Stimulated activated CD4-positive, alpha-beta T cell treated with anti-CD3 and anti-CD28 coated beads, Interleukin-1b, Interleukin-23, amount 100 ng/mL, for 48 hours (primary cell): ENCODE measurements around the gene CILP2.

ENCODE experiments used
- DNase-seq: peaks from one replicate; pipeline ENCODE4 v3.0.0-alpha.2; 2020

CILP2 gene

GRCh38 chr19:19544954-19545591 lies 7.0 kb downstream of the CILP2 start:
- no peak for DNase-seq

DNA sequence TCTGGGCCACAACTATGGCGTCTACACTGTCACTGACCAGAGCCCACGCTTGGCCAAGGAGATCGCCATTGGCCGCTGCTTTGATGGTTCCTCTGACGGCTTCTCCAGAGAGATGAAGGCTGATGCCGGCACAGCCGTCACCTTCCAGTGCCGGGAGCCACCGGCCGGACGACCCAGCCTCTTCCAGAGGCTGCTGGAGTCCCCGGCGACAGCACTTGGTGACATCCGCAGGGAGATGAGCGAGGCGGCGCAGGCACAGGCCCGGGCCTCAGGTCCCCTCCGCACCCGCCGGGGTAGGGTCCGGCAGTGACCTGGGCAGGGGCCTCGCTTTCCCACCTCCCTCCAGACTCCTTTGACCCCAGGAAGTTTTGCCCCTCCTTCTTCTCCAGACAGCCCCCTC lies 7.6 kb downstream of the CILP2 start:
- no peak for DNase-seq

DNA sequence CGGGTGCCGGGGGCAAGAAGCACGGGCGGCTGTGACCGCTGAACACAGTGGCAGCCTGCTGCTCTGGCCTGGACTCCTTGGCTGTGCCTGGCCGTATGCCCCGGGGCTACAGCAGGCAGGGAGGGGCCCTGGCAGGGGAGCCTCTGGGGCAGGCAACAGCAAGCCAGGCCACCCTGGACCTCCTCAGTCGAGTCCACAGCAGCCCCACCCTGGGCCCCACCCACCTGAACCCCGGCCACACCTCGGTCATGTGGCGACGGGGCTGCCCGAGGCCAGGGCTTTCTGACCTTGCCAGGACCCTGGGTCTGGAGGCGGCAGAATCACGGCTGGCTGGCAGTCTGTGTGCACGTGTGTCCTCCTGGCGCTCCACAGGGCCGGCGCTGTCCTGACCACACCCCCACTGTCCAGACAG lies 8.7 kb downstream of the CILP2 start:
- DNase-seq: no peak

GRCh38 chr19:19547674-19548336 lies 9.7 kb downstream of the CILP2 start:
- DNase-seq: no peak

- no peak for DNase-seq
Measured at GRCh38 chr19:19548915-19549759, 11.1 kb downstream of the CILP2 start.

- DNase-seq: no peak
Measured at GRCh38 chr19:19549804-19550464, 11.9 kb downstream of the CILP2 start.

- no peak for DNase-seq
Measured at GRCh38 chr19:19550485-19550929, 12.4 kb downstream of the CILP2 start.

DNA sequence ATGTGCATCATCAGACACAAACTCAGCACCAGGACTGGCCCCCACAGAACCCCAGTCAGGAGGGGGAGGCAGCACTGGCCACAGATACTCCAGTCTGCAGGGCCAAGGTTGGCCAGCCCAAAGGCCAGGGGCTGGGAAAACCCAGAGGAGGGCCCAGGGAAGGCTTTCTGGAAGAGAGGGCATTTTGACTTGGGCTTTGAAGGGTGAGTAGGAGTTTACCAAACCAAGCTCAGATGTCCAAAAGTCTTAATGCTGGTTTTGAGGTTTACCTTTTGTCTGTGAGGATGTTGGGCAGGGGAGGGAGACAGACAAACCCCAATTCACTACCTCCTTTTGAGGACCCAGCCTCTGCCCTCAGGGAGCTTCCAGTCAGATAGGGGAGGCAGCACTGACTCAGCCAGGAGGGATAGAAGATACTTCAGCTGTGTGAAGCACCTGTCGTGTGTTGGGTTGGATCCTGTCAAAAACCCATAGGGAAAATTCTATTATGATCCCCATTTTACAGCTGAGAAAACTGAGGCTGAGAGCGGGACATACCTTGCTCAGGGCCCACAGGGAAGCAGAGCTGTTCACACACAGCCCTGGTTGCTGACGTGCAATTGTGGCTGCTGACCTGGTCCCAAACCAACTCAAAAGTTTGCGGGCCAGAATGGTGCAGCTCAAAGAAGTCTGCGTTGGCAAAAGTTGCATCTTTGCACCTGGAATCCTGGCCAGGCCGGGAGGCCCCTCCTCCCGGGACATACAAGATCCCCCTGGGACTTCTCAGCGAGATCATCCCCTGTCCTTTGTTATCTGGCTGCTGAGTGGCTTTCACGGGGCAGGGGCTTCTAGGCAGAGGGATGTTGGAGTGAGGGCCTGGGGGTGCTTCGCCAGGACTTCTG lies 13.1 kb downstream of the CILP2 start:
- no peak for DNase-seq

DNA sequence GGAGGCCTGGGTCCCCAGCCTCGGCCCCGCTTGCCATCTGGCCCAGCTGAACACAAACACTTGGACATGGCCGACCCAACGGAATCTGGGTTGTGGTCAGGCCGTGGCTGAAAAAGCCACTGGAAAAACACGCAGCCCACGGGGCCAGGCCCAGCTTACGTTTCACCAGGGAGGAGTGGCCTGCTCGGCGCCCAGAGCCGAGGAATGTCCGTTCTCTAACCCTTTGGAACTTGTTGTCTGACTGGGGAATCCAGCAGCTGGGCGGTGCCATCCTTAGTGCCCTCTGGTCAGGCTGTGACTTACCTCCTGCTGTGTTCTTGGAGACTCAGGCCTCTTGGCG lies 13.8 kb downstream of the CILP2 start:
- no peak for DNase-seq

DNA sequence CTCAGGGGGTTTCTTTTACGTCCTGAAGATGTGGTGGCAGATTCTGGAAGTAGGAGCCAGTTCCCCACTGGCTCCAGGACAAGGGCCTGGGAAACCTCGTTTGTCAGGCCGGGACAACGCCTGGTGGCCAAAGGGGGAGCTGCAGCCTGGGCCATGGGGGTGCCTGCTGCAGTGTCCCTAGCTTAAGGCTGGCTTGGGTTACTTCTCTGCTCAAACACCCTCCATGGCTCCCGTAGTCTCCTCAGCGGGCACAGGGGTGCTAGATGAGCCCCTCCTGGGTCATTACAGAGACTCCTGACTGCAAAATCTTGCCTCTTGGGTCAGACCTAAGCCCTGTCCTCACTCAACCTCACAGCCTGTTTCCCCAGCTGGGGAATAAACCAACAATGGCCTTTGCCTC lies 14.7 kb downstream of the CILP2 start:
- no peak for DNase-seq

- DNase-seq: no peak
Measured at GRCh38 chr19:19553670-19554069, 15.6 kb downstream of the CILP2 start.

GRCh38 chr19:19554074-19555023 lies 16.3 kb downstream of the CILP2 start:
- DNase-seq: peak; percentile 65

DNA sequence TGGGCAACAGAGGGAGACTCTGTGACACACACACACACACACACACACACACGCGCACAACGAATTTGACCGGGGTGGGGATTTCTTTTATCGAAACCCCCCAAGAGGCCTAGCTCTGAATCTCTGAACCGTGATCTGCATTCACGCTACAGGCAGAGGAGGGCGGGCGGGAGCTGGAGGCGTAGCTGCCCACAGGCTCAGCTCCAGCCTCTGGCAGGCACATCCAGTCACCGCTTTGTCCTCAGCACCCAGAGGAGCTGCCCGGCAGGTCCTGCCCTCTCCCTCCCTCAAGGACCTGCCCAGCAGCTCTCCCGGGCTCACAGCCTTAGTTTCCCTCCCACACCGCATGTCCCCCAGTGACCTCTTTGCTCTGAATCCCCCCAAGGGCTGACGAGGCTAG lies 20.0 kb downstream of the CILP2 start:
- DNase-seq: no peak

- DNase-seq: no peak
Measured at GRCh38 chr19:19558636-19559035, 20.6 kb downstream of the CILP2 start.

GRCh38 chr19:19559931-19560330 lies 21.9 kb downstream of the CILP2 start:
- no peak for DNase-seq

GRCh38 chr19:19561946-19562664 lies 24.0 kb downstream of the CILP2 start:
- DNase-seq: no peak

- DNase-seq: peak; percentile 25
Measured at GRCh38 chr19:19562665-19563347, 24.7 kb downstream of the CILP2 start.

DNA sequence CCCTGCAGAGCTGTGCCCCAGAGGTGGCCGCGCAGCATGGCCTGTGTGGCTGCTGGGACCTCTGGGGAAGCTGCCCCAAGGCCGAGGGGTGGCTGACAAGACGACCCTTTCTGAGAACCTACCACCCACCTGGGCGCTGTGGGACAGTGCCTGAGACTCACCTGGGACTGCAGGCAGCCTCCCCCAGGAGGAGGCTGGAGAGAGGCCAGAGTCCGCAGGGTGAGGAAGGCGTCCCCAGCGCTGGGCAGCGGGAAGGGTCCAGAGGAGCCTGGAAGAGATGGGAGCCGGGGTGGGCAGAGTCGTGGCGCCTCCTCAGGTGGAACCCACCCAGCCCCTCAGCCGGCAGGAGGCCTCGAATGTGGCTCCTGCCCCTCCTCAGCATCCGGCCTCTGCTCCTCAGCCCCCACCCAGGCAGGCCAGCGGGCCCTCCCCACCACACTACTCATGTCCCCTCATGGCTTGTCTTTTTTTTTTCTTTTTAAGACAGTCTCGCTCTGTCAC lies 25.3 kb downstream of the CILP2 start:
- no peak for DNase-seq

- DNase-seq: no peak
Measured at GRCh38 chr19:19566306-19566705, 28.2 kb downstream of the CILP2 start.

DNA sequence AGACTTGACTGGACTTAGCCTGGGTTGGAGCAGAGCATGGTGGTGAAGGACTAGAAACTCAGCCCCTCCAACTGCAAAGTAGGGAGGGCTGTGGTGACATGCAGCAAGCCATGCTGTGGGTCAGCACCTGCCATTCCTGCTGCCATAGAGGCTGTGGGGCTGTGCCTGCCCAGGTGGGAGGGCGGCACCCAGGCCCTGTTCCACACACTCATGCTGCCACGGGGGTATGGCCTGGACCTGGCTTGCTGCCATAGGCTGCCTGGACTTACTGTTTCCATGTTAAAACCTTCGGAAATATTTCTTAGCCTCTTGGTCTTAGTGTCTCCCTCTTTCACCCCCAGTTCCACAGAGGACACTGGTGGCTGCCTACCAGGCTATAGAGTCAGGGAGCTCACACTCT lies 29.3 kb downstream of the CILP2 start:
- no peak for DNase-seq
